HG02943 (cell line): ENCODE data around the gene DOK6.
"Not testable (repeated sequence)": the region's sequence is repeated elsewhere in the genome, so short reads cannot be mapped to it uniquely, and the experiment has no call there.

ENCODE experiments used
- ATAC-seq: cut with Tn5 transposase; IDR thresholded peaks from one replicate; pipeline ENCODE4 v1.9.1; 2021; ENCODE audit warnings: mild to moderate bottlenecking, low read depth, moderate library complexity; ENCODE audit not compliant: unreplicated experiment

DOK6 gene

DNA sequence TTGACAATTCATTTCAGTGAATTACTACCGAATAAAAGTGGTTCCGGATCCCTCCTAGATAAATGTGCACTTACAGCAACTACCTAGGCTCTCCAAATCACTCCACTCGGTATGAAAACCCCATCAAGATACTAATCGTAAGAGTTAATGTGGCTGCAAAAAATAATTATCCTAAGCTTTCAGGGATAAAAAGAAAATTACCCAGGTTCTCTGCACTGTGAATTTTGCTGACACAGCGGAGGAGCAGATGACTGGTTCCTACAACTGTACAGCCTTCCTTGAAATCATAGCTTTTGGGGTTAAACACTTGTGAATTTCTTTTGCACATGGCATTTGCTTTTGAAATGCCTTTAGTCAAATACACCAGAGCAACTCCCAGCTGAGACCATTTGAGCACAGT is 442.3 kb downstream of the DOK6 start:
- ATAC-seq: no peak

DNA sequence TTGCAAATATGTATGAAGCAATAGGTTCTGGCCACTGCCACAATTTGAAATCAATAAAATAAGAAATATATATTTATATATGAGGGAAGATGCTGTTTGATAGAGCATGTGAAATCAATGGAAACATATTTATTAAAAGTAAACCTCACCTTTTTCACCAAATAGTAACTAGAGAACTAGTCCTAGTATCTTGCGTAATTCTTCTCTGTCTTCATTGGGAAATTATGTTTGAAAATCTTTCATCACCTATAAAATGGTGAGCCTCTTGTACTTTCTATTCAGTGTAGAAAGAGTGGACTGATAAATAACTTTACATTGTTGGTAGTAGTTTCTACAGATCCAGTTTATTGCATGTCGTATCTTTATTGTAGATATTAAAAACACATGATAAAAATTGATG is 444.0 kb downstream of the DOK6 start:
- no peak for ATAC-seq

DNA sequence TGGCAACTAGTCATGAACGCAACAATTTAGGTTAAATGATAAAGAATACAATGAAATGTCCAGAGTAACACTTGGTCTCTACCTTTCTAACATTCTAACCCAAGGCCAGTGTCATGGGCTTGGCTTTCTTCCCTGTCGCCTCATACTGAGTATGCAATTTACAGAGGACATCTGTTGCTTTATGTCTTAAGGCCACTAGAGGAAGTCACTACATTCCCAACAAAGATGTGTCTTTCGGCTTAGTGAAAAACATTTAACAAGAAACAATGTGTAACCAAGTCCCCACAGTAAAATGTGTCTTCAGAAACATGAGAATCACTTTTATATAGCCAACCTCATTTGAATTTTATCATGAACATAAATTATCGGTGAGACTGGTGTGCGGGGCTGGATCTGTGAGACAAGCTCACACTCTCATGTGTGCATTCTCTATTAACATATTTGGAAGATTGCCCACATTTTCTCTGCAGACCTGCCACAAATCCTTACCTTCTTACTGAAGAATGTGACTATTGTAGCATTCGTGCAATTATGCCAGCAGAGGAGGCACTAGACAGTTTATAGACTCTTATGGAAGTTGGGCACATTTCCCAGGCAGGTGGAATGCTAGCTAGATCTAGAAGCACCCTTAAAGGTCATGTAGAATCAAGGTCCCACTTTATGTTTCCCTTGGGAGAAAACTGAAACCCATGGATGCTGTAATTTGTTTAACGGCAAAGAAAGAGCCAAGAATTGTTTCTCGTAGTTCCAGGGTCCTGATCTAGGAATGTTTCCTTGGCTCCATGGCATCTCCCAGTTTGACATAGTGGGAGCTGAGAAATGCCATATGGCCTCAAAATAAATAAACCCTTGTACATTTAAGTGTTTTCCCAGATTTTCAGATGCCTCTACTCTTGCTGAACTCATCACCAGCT is 445.2 kb downstream of the DOK6 start:
- ATAC-seq: no peak

DNA sequence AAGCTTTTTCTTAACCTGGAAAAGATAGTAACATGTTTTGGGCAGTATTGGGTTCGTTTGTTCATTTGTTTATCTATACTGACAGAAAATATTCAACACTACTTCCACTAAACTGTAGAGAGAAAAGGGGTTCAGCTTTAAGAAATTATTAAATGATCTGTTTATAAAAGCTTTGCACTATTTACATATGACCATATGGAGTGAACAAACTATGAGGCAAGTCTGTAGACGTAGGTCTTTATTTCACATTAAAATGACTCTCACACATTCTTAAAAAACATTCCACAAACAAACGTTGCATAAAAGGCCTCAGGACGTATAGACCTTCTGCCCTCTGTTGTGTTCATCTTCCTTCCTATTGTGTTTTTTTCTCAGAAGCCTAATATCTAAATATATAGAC is 452.4 kb downstream of the DOK6 start:
- ATAC-seq: no peak

DNA sequence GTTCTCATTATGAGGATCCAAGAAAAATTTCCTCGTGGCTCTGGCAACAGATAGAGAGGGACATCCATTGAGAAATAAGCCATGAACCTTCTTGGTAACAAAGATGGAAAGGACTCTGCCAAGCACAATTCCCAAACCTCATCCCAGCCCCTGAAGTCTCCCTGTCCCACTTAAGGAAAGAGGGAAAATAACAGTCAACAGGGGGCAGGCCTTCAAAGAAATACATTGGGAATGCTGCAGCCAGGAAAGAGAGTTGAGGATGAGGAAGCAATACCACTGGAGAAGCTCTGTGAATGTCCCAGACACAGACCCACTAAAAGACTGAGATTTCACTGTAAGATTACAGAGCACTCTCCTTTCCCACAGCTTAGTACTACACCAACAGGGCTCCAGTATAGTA is 453.8 kb downstream of the DOK6 start:
- no peak for ATAC-seq

DNA sequence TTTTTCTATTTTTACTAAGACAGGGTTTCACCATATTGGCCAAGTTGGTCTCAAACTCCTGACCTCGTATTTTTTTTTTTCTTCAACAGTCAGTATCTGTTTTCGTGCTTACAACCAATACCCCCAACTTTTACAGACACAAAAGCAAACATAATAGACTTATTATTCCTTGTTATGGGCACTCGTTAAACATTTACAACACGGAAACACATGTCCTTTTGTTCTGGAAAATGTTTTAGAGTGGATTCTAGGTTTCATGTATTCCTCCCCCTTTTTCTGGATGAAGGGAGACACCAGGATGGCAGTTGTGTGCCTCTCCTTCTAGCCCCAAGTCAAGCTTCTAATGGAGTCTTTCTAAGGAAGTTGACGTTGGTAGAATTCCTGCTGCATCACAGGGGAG is 458.2 kb downstream of the DOK6 start:
- ATAC-seq: no peak

DNA sequence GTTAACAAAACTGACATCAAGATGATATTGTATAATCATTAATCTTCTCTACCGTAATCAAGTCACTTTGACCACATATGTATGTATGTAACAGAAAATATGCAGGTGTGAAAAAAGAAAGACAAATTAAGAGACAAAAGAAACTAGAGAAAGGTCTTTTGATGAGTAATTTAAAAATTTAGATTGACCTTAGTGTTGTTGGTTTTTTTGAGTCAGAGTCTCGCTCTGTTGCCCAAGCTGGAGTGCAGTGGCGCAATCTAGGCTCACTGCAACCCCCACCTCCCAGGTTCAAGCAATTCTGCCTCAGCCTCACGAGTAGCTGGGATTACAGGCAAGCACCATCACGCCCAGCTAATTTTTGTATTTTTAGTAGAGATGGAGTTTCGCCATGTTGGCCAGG is 464.1 kb downstream of the DOK6 start:
- ATAC-seq: peak; percentile 69

DNA sequence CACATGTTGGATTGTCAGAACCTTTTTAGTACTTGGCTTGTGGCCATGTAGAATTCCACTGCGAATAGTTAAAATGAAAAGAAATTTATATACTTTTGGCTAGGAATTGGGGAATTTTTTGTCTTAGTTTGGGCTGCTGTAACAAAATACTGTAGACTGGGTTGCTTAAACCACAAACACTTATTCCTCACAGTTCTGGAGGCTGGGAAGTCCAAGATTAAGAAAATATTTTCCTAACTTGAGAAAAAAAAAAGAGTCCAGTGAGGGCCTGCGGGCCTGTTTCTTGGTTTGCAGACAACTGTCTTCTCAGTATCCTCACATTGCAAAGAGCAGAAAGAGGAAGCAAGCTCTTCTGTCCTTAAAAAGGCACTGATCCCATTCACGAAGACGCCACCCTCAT is 465.1 kb downstream of the DOK6 start:
- ATAC-seq: no peak

DNA sequence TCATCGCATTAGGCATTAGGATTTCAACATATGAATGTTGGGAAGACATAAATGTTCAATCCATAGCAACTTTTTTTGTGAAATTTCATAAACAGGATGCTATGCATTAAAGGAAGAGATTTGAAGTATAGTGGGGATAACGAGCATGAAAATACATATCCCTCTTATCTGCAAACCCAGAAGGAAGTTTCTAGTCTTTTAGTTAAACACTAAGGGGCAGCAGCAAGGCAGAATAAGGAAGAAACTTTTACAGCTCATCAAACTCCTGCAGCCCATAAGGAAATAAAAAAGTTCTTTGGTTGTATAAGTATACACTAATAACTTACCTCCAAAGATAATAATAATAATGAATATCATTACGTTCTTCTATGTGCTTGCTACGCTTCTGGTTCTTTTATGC is 465.5 kb downstream of the DOK6 start:
- no peak for ATAC-seq

DNA sequence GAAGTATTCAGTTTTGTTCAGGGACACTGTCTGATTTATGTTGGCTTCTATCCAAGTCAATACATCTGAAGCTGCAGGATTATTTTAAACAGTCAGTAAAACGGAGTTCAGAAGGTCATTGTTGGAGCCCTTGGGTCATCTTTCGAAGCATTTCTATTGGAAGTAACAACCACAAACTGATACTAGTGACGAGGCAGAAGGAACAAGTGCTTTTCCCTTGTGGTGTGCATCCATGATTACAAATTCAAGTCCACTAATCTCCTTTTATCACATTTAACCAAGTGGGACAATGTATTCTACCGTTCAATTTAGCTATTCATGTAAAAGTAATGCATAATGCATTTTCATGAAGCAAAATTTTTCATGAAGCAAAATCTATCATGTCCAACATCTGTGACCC is 470.0 kb downstream of the DOK6 start:
- no peak for ATAC-seq

DNA sequence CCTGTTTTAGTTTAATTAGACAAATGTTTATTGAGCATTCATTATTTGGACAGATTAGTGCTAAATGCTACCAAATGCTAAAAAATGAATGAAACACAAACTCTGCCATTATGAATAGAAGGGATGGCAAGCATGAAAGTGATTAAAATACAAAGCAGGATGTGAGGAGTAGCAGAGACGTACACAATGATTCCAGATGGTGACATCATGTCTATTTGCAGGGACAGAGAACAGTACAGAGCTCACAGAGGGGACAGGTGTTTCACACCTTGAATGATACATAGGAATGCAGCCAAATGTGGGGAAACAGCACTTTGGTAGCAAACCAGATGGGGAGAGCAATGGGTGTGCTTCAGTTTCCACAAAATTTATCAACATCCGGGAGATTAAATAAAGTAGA is 470.7 kb downstream of the DOK6 start:
- no peak for ATAC-seq

DNA sequence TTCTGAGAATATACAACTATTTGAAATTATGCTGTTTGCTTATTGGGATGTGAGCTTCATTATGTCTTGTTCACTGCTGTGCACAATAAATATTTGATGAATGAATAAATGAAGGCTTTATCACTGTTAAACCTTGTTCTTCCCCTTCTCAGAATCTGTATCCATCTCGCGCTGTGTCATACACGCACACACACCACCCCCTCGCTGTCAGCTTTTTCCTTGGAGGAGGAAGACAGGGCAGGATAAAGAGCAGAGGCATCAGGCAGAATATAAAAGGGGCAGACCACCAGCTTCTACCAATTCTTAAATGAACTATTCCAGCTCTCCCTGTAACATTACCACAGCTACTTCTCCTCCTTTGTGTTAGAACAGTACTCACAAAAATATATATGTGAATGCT is 472.0 kb downstream of the DOK6 start:
- no peak for ATAC-seq

DNA sequence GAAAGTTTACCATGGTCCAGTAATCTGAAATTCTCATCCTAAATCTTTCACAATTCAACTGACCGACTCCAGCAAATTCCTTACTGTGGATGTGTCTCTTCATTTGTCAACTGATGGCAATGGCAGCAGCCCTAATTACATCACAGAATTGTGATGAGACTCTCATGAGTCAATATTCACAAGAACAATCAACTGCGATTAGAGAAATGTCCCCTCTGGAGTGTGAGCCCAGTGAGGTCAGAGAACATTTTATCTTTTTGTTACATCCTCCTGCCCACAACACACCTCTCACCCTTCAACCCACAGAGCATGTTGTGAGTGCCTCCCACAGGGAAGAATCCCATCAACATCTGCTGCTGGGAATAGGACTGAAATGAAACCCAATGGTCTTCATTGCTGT is 473.4 kb downstream of the DOK6 start:
- ATAC-seq: no peak

DNA sequence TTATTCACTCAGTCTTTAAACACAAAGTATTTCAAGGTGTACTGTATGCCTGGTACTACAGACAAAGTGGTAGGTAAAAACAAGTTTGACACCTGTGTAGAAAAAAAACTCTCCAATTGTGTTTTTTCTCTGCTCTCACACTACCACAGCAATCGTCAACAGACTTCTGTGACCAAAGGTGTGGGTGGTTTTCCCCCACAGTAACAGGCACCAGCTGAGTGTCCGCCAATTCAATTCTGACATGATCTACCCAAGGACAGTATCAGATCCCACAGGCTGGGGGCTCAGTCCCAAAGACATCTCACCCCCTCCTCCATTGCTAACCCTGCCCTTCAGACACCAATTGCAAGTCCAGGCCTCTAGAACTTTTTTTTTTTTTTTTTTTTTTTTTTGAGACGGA is 475.8 kb downstream of the DOK6 start:
- no peak for ATAC-seq

DNA sequence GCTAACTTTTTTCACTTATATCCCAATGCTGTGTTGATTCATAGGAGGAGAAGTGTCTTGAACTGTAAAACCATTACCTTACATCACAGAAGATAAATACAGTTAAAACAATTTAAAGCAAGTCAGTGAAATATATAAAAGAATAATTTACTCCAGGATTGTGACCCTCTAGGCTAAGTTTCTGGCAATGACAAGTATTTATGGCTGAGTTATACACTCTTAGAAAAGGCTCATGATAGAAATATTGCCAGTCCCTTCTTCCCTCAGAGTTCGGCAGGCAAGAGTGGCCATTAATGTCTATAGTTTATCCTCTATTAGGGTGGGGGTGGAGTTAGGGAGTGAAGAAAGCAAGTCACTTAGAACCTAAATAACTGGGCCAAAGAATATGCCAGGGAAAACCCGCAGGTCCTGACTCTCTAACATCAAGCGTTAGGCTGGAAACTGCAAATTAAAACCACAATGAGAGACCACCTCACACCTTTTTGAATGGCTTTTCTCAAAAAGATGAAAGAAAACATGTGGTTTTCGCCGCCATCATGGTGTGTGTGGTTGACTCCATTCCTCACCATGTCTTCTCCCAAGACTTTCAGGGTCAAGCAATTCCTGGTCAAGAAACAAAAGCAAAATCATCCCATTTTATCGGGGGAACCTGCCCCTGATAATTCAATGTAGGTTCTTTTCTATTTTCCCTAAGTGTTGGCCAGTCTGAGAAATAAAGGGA is 477.7 kb downstream of the DOK6 start:
- ATAC-seq: no peak

DNA sequence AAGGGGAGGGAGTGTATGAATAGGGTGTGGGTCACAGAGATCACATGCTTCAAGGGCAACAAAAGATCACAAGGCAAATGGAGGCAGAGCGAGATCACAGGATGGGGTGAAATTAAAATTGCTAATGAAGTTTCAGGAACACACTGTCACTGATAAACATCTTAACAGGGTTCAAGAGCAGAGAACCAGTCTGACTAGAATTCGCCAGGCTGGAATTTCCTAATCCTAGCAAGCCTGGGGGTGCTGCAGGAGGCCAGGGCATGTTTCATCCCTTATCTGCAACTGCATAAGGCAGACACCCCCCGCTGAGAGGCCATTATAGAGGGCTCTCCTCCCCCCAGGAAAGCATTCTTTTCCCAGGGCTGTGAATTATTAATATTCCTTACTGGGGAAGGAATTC is 478.4 kb downstream of the DOK6 start:
- not testable (repeated sequence) for ATAC-seq

DNA sequence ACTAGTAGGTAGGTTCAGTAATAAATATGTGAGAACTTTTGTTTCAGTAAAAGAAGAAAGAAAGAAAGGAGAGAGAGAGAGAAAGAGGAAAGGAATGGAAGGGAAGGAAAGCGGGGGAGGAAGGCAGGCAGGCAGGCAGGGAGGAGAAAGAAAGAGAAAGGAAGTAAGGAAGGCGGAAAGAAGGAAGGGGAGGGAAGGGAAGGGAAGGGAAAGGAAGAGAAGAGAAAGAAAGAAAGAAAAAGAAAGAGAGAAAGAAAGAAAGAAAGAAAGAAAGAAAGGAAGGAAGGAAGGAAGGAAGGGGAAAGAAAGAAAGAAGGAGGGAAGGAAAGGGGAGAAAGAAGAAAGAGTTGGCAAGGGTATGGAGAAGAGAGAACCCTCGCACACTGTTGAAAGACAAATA is 479.4 kb downstream of the DOK6 start:
- ATAC-seq: no peak

DNA sequence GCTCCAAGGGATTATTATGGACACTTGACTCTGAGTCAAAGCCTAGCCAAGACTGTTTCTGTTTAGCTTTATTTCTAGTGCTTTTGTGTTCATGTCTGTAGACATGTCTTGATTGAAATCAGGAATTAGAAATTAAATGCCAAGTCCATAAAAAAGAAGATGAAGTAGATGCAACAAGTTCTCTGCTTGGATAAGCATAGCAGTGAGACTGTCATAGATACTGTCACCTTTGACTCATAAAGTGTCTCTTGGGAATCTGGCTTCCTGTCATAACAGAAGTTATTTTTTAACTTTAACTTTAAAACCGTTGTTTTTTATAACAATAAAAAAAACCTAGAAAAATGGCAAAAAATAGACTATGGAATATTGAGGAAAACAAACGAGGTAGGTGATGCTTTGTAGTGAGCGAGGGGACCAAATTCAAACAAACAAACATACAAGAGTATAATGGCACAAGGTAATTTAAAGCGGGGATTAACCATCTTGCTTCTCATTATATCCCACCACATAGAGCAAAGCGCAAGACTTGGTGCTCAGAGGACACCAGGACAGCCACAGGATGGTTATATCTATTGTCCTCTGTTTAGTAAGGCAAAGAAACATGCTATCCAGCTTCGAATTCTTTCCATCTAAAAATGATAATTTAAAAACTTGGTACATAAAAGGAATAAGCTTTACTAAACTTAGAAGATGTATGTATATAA is 482.4 kb downstream of the DOK6 start:
- ATAC-seq: no peak

DNA sequence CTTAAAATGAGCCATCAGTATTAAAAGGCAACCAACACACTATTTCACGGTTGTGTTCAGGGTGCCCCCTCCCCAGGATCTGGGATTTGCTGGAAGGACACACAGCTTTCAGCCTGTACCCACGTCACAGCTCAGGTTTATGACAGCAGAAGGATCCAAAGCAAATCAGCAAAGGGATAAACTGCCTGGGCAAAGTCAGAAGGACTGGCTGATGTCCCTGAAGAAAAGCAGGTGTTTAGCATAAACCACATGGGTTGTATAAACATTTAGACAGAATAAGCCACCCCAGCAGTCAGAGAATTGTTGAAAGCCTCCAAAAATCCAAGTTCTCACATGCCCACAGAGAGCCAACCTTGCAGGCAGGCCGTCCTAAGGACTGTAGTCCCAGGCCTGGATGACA is 483.1 kb downstream of the DOK6 start:
- no peak for ATAC-seq

DNA sequence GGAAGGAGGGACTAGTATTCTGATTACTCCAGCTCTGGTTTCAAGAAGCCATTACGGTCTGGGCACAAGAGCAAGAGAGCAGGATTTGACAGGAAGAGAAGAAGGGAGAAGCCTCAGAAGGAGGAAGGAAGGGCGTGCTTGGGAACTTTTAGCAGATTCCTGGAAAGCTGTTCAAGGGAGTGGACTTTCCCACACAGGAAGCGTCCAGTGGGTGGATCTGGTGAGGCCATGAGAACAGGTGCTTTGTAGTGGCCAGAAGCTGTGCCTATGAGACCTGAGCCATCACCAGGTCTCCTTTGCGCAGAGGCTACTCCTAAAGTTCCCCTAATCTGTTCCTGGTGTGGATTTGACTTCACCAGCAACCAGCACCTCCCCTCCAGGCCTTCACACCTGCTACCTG is 484.7 kb downstream of the DOK6 start:
- no peak for ATAC-seq

DNA sequence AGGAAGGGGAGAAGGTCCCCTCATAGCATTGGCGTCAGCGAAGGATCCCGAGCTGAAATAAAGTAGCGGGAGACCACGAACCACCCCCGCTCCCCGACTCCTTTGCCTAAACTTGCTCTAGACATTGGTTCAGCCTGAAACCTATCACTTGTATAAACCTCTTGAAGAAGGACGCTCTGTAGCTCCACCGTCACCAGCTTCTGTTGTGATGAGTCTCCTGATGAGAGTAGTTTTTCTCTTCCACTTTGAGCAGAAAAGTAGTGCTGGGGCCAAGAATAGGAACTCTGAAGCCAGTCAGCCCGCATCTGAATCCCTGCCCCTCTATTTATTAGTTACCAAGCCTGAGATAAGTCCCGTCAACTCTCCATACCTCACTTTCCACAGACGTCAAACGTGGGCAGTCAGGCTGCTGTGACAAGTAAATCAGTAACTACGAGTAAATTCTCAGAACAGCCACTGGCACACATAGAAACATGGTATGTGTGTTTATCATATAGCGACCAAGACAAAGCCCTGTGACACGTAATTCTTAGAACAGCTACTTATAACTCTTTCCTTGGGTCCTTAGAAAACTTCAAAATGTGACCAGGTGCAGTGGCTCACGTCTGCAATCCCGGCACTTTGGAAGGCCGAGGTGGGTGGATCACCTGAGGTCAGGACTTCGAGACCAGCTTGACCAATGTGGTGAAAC is 485.3 kb downstream of the DOK6 start:
- ATAC-seq: peak; percentile 87
